Amniotic stem cell (primary cell): Measurements from ENCODE around the gene PDE4B.
"Not testable (repeated sequence)": the region's sequence is repeated elsewhere in the genome, so short reads cannot be mapped to it uniquely, and the experiment has no call there.

Experiments
- DNase-seq: peaks from one replicate; lab custom pipeline; 2025; lab: John Stamatoyannopoulos, UW

Gene PDE4B

GRCh38 chr1:65953170-65953569, 160.5 kb downstream of the PDE4B start:
- no peak for DNase-seq

- DNase-seq = no peak
These were observed 162.4 kb downstream of the PDE4B start for GRCh38 chr1:65955071-65955470.

GRCh38 chr1:65955503-65955902, 162.8 kb downstream of the PDE4B start:
- no peak for DNase-seq

- no peak for DNase-seq
These were observed 166.1 kb downstream of the PDE4B start for GRCh38 chr1:65958561-65959350.

- DNase-seq = no peak
These were observed 167.3 kb downstream of the PDE4B start for GRCh38 chr1:65959896-65960567.

- no peak for DNase-seq
These were observed 170.6 kb downstream of the PDE4B start for GRCh38 chr1:65963156-65963888.

GRCh38 chr1:65964123-65964522, 171.4 kb downstream of the PDE4B start:
- no peak for DNase-seq

- DNase-seq = no peak
These were observed 172.7 kb downstream of the PDE4B start for GRCh38 chr1:65965112-65965996.

GRCh38 chr1:65967492-65967891, 174.8 kb downstream of the PDE4B start:
- not testable (repeated sequence) for DNase-seq

- DNase-seq = no peak
These were observed 178.9 kb downstream of the PDE4B start for GRCh38 chr1:65971547-65971946.

- no peak for DNase-seq
These were observed 183.0 kb downstream of the PDE4B start for GRCh38 chr1:65975708-65976107.

- no peak for DNase-seq
These were observed 186.7 kb downstream of the PDE4B start for GRCh38 chr1:65979136-65980044.

- no peak for DNase-seq
These were observed 187.5 kb downstream of the PDE4B start for GRCh38 chr1:65980237-65980636.

- DNase-seq = no peak
These were observed 190.8 kb downstream of the PDE4B start for GRCh38 chr1:65983500-65983899.

- no peak for DNase-seq
These were observed 192.8 kb downstream of the PDE4B start for GRCh38 chr1:65985393-65986066.

GRCh38 chr1:65986146-65986545, 193.5 kb downstream of the PDE4B start:
- no peak for DNase-seq

GRCh38 chr1:65990161-65990560, 197.5 kb downstream of the PDE4B start:
- no peak for DNase-seq

GRCh38 chr1:65991694-65992093, 199.0 kb downstream of the PDE4B start:
- no peak for DNase-seq

GRCh38 chr1:65992165-65992821, 199.6 kb downstream of the PDE4B start:
- no peak for DNase-seq

GRCh38 chr1:65992831-65993271, 200.2 kb downstream of the PDE4B start:
- DNase-seq = no peak
